Measurements from ENCODE around the gene GPT2.

GPT2 gene, protein sequence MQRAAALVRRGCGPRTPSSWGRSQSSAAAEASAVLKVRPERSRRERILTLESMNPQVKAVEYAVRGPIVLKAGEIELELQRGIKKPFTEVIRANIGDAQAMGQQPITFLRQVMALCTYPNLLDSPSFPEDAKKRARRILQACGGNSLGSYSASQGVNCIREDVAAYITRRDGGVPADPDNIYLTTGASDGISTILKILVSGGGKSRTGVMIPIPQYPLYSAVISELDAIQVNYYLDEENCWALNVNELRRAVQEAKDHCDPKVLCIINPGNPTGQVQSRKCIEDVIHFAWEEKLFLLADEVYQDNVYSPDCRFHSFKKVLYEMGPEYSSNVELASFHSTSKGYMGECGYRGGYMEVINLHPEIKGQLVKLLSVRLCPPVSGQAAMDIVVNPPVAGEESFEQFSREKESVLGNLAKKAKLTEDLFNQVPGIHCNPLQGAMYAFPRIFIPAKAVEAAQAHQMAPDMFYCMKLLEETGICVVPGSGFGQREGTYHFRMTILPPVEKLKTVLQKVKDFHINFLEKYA

GRCh38 chr16:46883690-46884512, at the start of gene GPT2:
GPT2 (plus strand) TSS chr16:46884362; CDS start chr16:46884716, 354 bp downstream.
- H3K27ac ChIP-seq: peak within 1 kb of the TSS; percentile 89
- TF ChIP-seq, protein P1, sequence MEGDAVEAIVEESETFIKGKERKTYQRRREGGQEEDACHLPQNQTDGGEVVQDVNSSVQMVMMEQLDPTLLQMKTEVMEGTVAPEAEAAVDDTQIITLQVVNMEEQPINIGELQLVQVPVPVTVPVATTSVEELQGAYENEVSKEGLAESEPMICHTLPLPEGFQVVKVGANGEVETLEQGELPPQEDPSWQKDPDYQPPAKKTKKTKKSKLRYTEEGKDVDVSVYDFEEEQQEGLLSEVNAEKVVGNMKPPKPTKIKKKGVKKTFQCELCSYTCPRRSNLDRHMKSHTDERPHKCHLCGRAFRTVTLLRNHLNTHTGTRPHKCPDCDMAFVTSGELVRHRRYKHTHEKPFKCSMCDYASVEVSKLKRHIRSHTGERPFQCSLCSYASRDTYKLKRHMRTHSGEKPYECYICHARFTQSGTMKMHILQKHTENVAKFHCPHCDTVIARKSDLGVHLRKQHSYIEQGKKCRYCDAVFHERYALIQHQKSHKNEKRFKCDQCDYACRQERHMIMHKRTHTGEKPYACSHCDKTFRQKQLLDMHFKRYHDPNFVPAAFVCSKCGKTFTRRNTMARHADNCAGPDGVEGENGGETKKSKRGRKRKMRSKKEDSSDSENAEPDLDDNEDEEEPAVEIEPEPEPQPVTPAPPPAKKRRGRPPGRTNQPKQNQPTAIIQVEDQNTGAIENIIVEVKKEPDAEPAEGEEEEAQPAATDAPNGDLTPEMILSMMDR (conservative IDR thresholded peaks at IDR 0.05): no peak

GRCh38 chr16:46836534-46837530, 47.3 kb upstream of the GPT2 start:
- TF ChIP-seq, protein P1 (conservative IDR thresholded peaks at IDR 0.05): no peak
- H3K27ac ChIP-seq: no peak overlapping the region

DNA sequence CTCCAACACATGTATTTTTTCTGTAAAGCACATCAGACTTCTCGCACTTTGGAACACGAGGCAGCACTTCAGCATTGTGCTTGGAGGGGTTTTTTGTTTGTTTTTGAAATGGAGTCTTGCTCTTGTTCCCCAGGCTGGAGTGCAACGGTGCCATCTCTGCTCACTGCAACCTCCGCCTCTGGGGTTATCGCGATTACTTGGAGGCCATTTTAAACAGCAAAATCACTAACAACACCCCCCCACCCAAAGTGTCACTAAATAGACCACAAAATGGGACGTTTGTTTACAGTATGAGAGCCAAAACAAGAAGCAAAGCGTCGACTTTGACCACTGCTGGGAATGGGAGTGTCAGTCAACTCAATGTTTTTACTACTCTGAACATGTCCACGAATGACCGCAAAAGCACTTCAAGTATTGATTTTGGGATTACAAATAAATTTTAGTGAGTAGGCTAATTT, 44.1 kb upstream of the GPT2 start:
- H3K27ac ChIP-seq: no peak overlapping the region
- TF ChIP-seq, protein P1 (conservative IDR thresholded peaks at IDR 0.05): no peak

- H3K27ac ChIP-seq: no peak overlapping the region
- TF ChIP-seq, protein P1 (conservative IDR thresholded peaks at IDR 0.05): no peak
Measured at GRCh38 chr16:46842192-46842895, 41.8 kb upstream of the GPT2 start.

DNA sequence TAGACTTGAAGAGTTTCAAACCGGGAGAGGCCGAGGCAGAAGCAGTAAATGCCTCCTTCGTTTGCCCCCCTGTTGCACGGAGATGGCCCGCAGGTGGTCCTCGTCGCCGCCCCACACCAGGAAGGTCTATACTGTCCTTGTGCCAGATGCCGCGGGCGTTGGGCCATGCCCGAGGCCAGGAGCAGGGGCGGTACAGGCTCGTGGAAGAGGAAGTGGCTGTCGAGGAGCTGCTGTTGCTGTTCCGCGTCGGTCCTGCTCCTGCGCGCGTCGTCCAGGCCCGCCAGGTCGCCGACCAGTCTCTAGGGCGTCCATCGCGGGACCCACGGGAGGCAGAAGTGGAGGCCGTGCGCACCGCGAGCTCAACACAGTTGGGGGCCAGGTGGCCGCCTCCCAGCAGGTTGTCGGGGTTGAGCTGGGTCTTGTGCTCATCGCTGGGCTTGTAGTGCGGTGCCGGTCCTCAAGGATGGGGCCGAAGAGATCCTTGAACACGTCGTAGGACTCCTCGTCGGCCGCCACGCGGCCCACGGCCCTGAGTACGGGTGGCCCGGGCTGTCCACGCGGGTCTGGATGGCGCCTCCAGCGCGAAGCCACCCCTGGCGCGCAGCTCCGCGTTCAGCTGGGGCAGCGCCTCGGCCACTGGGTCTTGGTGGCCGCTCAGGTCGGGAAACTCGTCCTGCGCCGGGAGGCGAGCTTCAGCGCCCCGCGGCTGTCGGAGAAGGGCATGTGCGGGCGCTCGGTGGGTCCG, 40.1 kb upstream of the GPT2 start:
- TF ChIP-seq, protein P1 (conservative IDR thresholded peaks at IDR 0.05): no peak
- no peak overlapping the region for H3K27ac ChIP-seq

DNA sequence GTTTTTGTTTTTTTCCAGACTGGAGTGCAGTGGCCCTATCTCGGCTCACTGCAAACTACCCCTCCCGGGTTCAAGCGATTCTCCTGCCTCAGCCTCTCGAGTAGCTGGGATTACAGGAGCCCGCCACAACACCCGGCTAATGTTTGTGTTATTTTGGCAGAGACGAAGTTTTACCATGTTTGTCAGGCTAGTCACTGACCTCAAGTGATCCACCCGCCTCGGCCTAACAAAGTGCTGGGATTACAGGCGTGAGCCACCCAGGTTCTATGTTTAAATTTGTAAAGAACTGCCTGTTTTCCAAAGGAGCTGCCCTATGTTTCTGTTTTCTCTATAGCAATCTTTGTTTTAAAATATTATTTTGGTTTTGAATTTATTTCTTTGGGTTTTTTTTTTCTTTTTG, 39.4 kb upstream of the GPT2 start:
- no peak overlapping the region for H3K27ac ChIP-seq
- TF ChIP-seq, protein P1 (conservative IDR thresholded peaks at IDR 0.05): no peak

All from VCaP (cell line).